Measurements from ENCODE around the gene PELI2.
A peak's percentile ranks its signal among the peaks of the same experiment; 100 is the strongest.

The PELI2 gene

GRCh38 chr14:56310643-56311042 is 192.4 kb downstream of the PELI2 start:
- H3K4me1 ChIP-seq: peaks cover 0 to 43% (median 14%) of the 10 kb centered on the region in 4 donors
- TF ChIP-seq, protein P1, sequence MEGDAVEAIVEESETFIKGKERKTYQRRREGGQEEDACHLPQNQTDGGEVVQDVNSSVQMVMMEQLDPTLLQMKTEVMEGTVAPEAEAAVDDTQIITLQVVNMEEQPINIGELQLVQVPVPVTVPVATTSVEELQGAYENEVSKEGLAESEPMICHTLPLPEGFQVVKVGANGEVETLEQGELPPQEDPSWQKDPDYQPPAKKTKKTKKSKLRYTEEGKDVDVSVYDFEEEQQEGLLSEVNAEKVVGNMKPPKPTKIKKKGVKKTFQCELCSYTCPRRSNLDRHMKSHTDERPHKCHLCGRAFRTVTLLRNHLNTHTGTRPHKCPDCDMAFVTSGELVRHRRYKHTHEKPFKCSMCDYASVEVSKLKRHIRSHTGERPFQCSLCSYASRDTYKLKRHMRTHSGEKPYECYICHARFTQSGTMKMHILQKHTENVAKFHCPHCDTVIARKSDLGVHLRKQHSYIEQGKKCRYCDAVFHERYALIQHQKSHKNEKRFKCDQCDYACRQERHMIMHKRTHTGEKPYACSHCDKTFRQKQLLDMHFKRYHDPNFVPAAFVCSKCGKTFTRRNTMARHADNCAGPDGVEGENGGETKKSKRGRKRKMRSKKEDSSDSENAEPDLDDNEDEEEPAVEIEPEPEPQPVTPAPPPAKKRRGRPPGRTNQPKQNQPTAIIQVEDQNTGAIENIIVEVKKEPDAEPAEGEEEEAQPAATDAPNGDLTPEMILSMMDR (IDR thresholded peaks at IDR 0.05): no peak
- peak overlapping the region; percentile 60 to 64 for H3K27ac ChIP-seq
- H3K36me3 ChIP-seq: no peaks in the 10 kb centered on the region
- H3K27me3 ChIP-seq: no peaks in the 10 kb centered on the region
- intact Hi-C loops (cut with DNase I; ENCODE audit: low total_unique reads): no loop called here
- no peaks in the 10 kb centered on the region for H3K9me3 ChIP-seq
- H3K4me3 ChIP-seq: no peak overlapping the region
- DNase-seq: no peak

DNA sequence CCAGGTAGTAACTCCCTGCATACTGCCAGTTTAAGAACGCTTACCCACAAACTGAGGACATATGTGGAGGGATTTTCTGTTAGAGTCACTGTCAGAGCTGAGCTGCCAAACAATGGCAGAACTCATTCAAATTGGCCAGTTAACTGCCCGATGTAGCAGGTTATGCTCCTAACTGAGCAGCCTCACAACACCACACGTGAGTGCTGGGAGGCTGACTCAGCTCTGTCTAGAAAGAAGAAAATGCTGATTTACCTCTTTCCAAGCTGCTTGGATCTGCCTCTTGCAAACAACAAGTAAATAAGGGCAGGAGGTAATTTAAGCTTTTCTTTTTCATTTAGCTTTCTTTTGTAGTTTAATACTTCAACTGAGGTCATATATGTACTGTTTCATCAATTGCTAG is 195.6 kb downstream of the PELI2 start:
- Histone ChIP-seq H3K4me1 (peaks cover 0 to 42% (median 14%) of the 10 kb centered on the region in 4 donors), H3K27me3 (no peaks in the 10 kb centered on the region), H3K36me3 (no peaks in the 10 kb centered on the region), H3K4me3 (no peak overlapping the region), H3K9me3 (no peaks in the 10 kb centered on the region), H3K27ac (no peak overlapping the region)
- no peak for DNase-seq
- TF ChIP-seq, protein P1 (IDR thresholded peaks at IDR 0.05): no peak
- intact Hi-C loops (cut with DNase I; ENCODE audit: low total_unique reads): no loop called here

DNA sequence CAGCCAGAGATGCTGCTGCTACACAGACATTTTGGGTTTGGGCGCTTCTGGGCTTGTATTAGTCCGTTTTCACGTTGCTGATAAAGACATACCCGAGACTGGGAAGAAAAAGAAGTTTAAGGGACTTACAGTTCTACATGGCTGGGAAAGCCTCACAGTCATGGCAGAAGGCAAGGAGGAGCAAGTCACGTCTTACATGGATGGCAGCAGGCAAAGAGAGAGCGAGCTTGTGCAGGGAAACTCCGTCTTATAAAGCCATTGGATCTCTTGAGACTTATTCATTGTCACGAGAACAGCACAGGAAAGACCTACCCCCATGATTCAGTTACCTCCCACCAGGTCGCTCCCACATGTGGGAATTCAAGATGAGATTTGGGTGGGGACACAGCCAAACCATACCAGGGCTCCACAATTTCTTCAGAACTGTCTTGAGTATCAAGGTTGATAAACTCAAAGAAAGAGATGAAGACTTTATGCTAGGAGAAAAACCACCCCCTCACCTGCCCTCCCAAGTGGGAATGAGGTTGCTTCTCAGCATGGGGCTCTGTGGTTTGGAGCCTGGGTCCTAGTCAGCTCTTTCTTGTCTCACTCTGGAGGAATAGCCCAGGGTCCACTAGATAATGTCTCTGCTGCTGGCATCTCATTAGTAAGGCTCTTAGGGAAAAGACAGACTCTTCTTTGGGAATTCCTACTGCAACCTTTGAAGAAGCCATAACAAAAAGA is 200.3 kb downstream of the PELI2 start:
- intact Hi-C loops (cut with DNase I; ENCODE audit: low total_unique reads): no loop called here
- Histone ChIP-seq H3K27ac (no peak overlapping the region), H3K36me3 (no peaks in the 10 kb centered on the region), H3K4me3 (no peak overlapping the region), H3K9me3 (no peaks in the 10 kb centered on the region), H3K27me3 (no peaks in the 10 kb centered on the region), H3K4me1 (no peaks in the 10 kb centered on the region)
- DNase-seq: no peak
- TF ChIP-seq, protein P1 (IDR thresholded peaks at IDR 0.05): no peak

DNA sequence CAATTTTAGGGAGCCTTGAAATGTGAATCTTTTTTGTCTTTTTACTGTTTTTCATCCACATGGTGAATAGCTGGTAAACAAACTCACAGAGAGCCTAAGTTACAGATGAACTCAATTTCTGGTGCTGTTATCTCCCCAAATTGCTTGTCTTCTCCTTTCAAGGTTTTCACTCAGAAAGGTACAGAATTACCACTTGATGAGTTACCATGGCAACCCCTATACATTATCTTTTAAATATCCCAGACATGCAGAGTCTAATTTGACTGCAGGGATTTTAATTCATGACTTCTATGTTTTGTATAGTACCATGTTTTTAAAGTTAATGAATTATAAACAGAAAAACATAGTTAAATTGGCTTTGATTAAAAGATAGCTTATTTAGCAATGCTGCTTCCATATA is 203.7 kb downstream of the PELI2 start:
- intact Hi-C loops (cut with DNase I; ENCODE audit: low total_unique reads): no loop called here
- no peaks in the 10 kb centered on the region for H3K9me3 ChIP-seq
- H3K4me3 ChIP-seq: no peak overlapping the region
- H3K36me3 ChIP-seq: no peaks in the 10 kb centered on the region
- H3K27ac ChIP-seq: no peak overlapping the region
- TF ChIP-seq, protein P1 (IDR thresholded peaks at IDR 0.05): no peak
- no peaks in the 10 kb centered on the region for H3K4me1 ChIP-seq
- no peak for DNase-seq
- no peaks in the 10 kb centered on the region for H3K27me3 ChIP-seq

DNA sequence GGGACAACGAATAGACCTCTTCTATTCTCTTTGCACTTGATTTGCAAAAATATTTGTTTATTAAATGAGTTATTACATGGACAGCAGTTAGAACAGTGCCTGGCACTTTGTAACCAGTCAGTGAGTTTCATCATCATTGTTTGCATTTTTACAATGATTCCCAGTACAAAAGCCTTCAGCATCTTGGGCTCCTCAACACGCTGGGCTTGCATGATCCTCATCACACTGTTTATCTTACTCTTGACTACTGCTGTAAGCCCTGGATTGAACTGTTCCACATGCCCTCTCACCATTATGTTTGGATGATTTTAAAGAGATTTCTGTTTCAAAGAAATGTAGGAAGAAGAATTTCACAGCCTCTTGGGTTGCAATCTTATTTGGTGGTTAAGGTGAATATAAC is 204.3 kb downstream of the PELI2 start:
- no peaks in the 10 kb centered on the region for H3K9me3 ChIP-seq
- TF ChIP-seq, protein P1 (IDR thresholded peaks at IDR 0.05): no peak
- H3K4me3 ChIP-seq: no peak overlapping the region
- H3K27me3 ChIP-seq: no peaks in the 10 kb centered on the region
- no peak for DNase-seq
- no peaks in the 10 kb centered on the region for H3K4me1 ChIP-seq
- H3K36me3 ChIP-seq: no peaks in the 10 kb centered on the region
- no peak overlapping the region for H3K27ac ChIP-seq
- intact Hi-C loops (cut with DNase I; ENCODE audit: low total_unique reads): no loop called here

Data from tibial artery (tissue), 4 donors.